22Rv1 (cell line): ENCODE data around the gene GLP2R.

Source experiments
- H3K27ac ChIP-seq: fragments of 450-650 bp; 2 replicates; pipeline ENCODE4 v1.5.1; 2017
- CTCF ChIP-seq: fragments of 450-650 bp; IDR thresholded peaks from 2 replicates; pipeline ENCODE4 v1.5.1; 2017; ENCODE audit warnings: mild to moderate bottlenecking
- ZFX ChIP-seq: fragments of 450-650 bp; IDR thresholded peaks from 2 replicates; pipeline ENCODE4 v1.6.1; 2017; ENCODE audit warnings: antibody characterized with exemption, borderline replicate concordance

GLP2R gene

GRCh38 chr17:9824094-9824493, 1.6 kb upstream of the GLP2R start:
- TF ChIP-seq CTCF: no peak; the same call in 1 of the 2 replicates
- TF ChIP-seq ZFX: no peak
- H3K27ac ChIP-seq: no peak overlapping the region

- no peak overlapping the region for H3K27ac ChIP-seq
- TF ChIP-seq CTCF: no peak
- no peak for TF ChIP-seq ZFX
These were observed 856 bp upstream of the GLP2R start for GRCh38 chr17:9824797-9825338.

GRCh38 chr17:9828296-9829295, 2.9 kb downstream of the GLP2R start:
- H3K27ac ChIP-seq: no peak overlapping the region
- TF ChIP-seq CTCF: no peak
- no peak for TF ChIP-seq ZFX

GRCh38 chr17:9829343-9829742, 3.6 kb downstream of the GLP2R start:
- TF ChIP-seq ZFX (no peak), CTCF (no peak)
- H3K27ac ChIP-seq: no peak overlapping the region

- no peak overlapping the region for H3K27ac ChIP-seq
- TF ChIP-seq CTCF (no peak), ZFX (no peak)
These were observed 5.0 kb downstream of the GLP2R start for GRCh38 chr17:9830711-9831110.

- H3K27ac ChIP-seq: no peak overlapping the region
- TF ChIP-seq CTCF: no peak
- TF ChIP-seq ZFX: no peak
These were observed 8.2 kb downstream of the GLP2R start for GRCh38 chr17:9833922-9834321.
